ENCODE measurements around the gene MSLN. TPM values are rescaled to one million over a fixed set of nuclear protein-coding genes. Genes with fewer than 3 reads are reported as not detected.
A peak's percentile ranks its signal among the peaks of the same experiment; 100 is the strongest.

MSLN gene
- total and polyA plus RNA-seq, 2 of the 8 experiments (the other 6 are each of a cell fraction or from before 2014, with no cell fraction given): 0.28 to 0.50 TPM

GRCh38 chr16:726438-727290 lies 33.9 kb upstream of the MSLN start, which contains the start of the genes CCDC78 and HAGHL:
Gene CCDC78 (minus strand): TSS chr16:726443. CDS start chr16:726367, 76 bp downstream.
Gene HAGHL (plus strand): TSS chr16:727106. CDS start chr16:727510, 404 bp downstream.
- WGBS, 2 experiments (ENCODE audit: extremely low coverage in 1 of 2, insufficient coverage in 1 of 2, insufficient read length in 1 of 2, insufficient replicate concordance in 2 of 2, low coverage in 1 of 2, low lambda C conversion rate in 2 of 2, missing lambda C conversion rate in 1 of 2): 2% methylated on average over 58 of the region's 88 CpGs; no CpG with 5 or more reads in 1 of the 2 experiments
- H3K27ac ChIP-seq (ENCODE audit: low read depth, low read length): peak within 1 kb of the TSS; percentile 3; the same call in 1 of the 2 replicates
- H3K23ac ChIP-seq (ENCODE audit: insufficient read length): no peak within 1 kb of the TSS
- H3K4ac ChIP-seq (replicated peaks; ENCODE audit: insufficient read length, low read depth, low read length): peak within 1 kb of the TSS; percentile 99
- peak within 1 kb of the TSS; percentile 33 to 83 (median 52) for H3K4me3 ChIP-seq (ENCODE audit: extremely low read depth in 1 of 4, insufficient read depth in 2 of 4, low read depth in 3 of 4, low read length in 4 of 4)
- no peaks in the 10 kb centered on the region for H3K79me2 ChIP-seq (ENCODE audit: control insufficient read depth in 1 of 2, insufficient read depth in 2 of 2, low read length in 2 of 2)
- peak within 1 kb of the TSS; percentile 93 for H4K91ac ChIP-seq (replicated peaks; ENCODE audit: insufficient read length, low read length)
- H2AFZ ChIP-seq (ENCODE audit: low read length): peak within 1 kb of the TSS; percentile 10; the same call in 1 of the 2 replicates
- peaks cover 19% of the 10 kb centered on the region; the same call in 1 of the 2 replicates for H3K23me2 ChIP-seq (ENCODE audit: low read depth, low read length)
- H4K20me1 ChIP-seq (replicated peaks in 1 of 2; ENCODE audit: control insufficient read depth in 1 of 2, insufficient read depth in 2 of 2, low read length in 2 of 2): peaks cover 3 to 12% of the 10 kb centered on the region in 2 experiments
- DNase-seq (ENCODE audit: low read depth in 1 of 2, low spot score in 2 of 2) (peak in 1 of 2 experiments; percentile 91), FAIRE-seq (no peak)
- peak within 1 kb of the TSS; percentile 81; the same call in 1 of the 2 replicates for H2BK15ac ChIP-seq (ENCODE audit: low read length)
- CTCF ChIA-PET (ENCODE audit: partially characterized antibody): interaction anchor here (0.9 to 35.8 kb wide), 5 partner anchors 10 to 329 kb away, joined by 3 to 977 read pairs (median 424); partner anchors contain the start of genes ANTKMT, CCDC78, CHTF18 and CIAO3
- H3K18ac ChIP-seq (ENCODE audit: extremely low read depth, low read length): peak within 1 kb of the TSS; percentile 71
- H3K56ac ChIP-seq (replicated peaks; ENCODE audit: insufficient read length, low read depth, low read length): peak within 1 kb of the TSS; percentile 16
- POLR2A ChIA-PET (ENCODE audit: partially characterized antibody): interaction anchor here (0.8 to 23.0 kb wide), 15 partner anchors 0 to 77 kb away, joined by 3 to 353 read pairs (median 5); partner anchors contain the start of genes ANTKMT, CCDC78, CHTF18 and CIAO3
- peaks cover 0 to 14% (median 8%) of the 10 kb centered on the region in 4 experiments; a peak in 5 of 7 replicates for H3K4me1 ChIP-seq (replicated peaks in 1 of 4; ENCODE audit: control insufficient read depth in 3 of 4, insufficient read depth in 4 of 4, low read length in 3 of 4)
- H3K27me3 ChIP-seq (replicated peaks in 1 of 4; ENCODE audit: control insufficient read depth in 3 of 4, extremely low read depth in 1 of 4, insufficient read depth in 3 of 4, low read length in 3 of 4): peaks cover 0 to 16% (median 5%) of the 10 kb centered on the region in 4 experiments; a peak in 4 of 7 replicates
- H2AK5ac ChIP-seq (ENCODE audit: low read depth, low read length): 0 out of 2 replicates have a peak within 1 kb of the TSS, but pooled peaks have one; percentile 75
- H2BK120ac ChIP-seq (replicated peaks; ENCODE audit: low read depth, low read length): no peak within 1 kb of the TSS
- no peaks in the 10 kb centered on the region; a peak in 1 of 4 replicates for H3K9me3 ChIP-seq (ENCODE audit: insufficient read depth in 2 of 2, low read depth in 1 of 2, low read length in 1 of 2)
- no peaks in the 10 kb centered on the region for H3K79me1 ChIP-seq (ENCODE audit: low read depth, low read length)
- peak within 1 kb of the TSS; percentile 93 to 99 for H3K4me2 ChIP-seq (ENCODE audit: insufficient read depth in 1 of 2, low read depth in 2 of 2, low read length in 2 of 2)
- peak within 1 kb of the TSS; percentile 68 for H4K8ac ChIP-seq (ENCODE audit: extremely low read depth, insufficient read depth, low read length)
- H2BK5ac ChIP-seq (ENCODE audit: low read depth, low read length): 0 out of 2 replicates have a peak within 1 kb of the TSS, but pooled peaks have one; percentile 24
- peak within 1 kb of the TSS; percentile 24 for H4K5ac ChIP-seq (ENCODE audit: insufficient read length, low read depth, low read length)
- H3K36me3 ChIP-seq (ENCODE audit: control insufficient read depth in 2 of 4, insufficient read depth in 4 of 4, low read length in 3 of 4): peaks cover 0 to 6% (median 0%) of the 10 kb centered on the region in 4 experiments; a peak in 1 of 8 replicates
- H3K9ac ChIP-seq (replicated peaks in 1 of 4; ENCODE audit: extremely low read depth in 1 of 4, low read depth in 3 of 4, low read length in 3 of 4): peak within 1 kb of the TSS in 2 of 4 experiments; percentile 22 to 37; a peak in 4 of 7 replicates
- H2BK12ac ChIP-seq (ENCODE audit: low read depth, low read length): peak within 1 kb of the TSS; percentile 68; the same call in 1 of the 2 replicates
- H3K14ac ChIP-seq (ENCODE audit: insufficient read length): peak within 1 kb of the TSS; percentile 63
- 0 out of 2 replicates have a peak within 1 kb of the TSS, but pooled peaks have one; percentile 80 for H2BK20ac ChIP-seq (ENCODE audit: low read length)
- TF ChIP-seq CTCF (IDR thresholded peaks at IDR 0.05; ENCODE audit: control extremely low read depth in 1 of 3, insufficient read depth in 1 of 3, low read depth in 1 of 3, low read length in 3 of 3) (no peak), KDM5A (IDR thresholded peaks at IDR 0.05; ENCODE audit: low read length) (no peak)
